H9 (cell line): ENCODE results near the gene ARHGAP1. TPM values are rescaled to one million over a fixed set of nuclear protein-coding genes. Genes with fewer than 3 reads are reported as not detected.

ENCODE experiments used
- DNase-seq: peaks from one replicate; pipeline ENCODE4 v3.0.0-alpha.2; 2017
- H2AFZ ChIP-seq: one replicate; pipeline ENCODE4 v1.6.1; 2013; ENCODE audit warnings: mild to moderate bottlenecking, low read length, control low read depth, moderate library complexity
- H2AK5ac ChIP-seq: 2 replicates; pipeline ENCODE4 v1.6.1; 2013; ENCODE audit warnings: low read length, control low read depth, mixed read lengths; ENCODE audit not compliant: insufficient read length
- H2BK120ac ChIP-seq: one replicate; pipeline ENCODE4 v1.6.1; 2013; ENCODE audit warnings: low read depth, mild to moderate bottlenecking, low read length, control low read depth, inconsistent platforms; ENCODE audit not compliant: poor library complexity, severe bottlenecking
- H2BK12ac ChIP-seq: 2 replicates; pipeline ENCODE4 v1.6.1; 2013; ENCODE audit warnings: low read length, control low read depth, mixed read lengths, low read depth; ENCODE audit not compliant: insufficient read length
- H2BK15ac ChIP-seq: 2 replicates; pipeline ENCODE4 v1.6.1; 2013; ENCODE audit warnings: low read depth, low read length, control low read depth
- H2BK20ac ChIP-seq: one replicate; pipeline ENCODE4 v1.6.1; 2013; ENCODE audit warnings: low read depth, mild to moderate bottlenecking, low read length, control low read depth, inconsistent platforms; ENCODE audit not compliant: poor library complexity, severe bottlenecking
- H2BK5ac ChIP-seq: 2 replicates; pipeline ENCODE4 v1.6.1; 2013; ENCODE audit warnings: low read length, control low read depth, mixed read lengths; ENCODE audit not compliant: insufficient read length
- H3K14ac ChIP-seq: 2 replicates; pipeline ENCODE4 v1.6.1; 2013; ENCODE audit warnings: low read length, control low read depth; ENCODE audit not compliant: insufficient read depth
- H3K18ac ChIP-seq: 2 replicates; pipeline ENCODE4 v1.6.1; 2013; ENCODE audit warnings: low read depth, mild to moderate bottlenecking, mixed read lengths, low read length, control low read depth; ENCODE audit not compliant: insufficient read length
- H3K23ac ChIP-seq: 2 replicates; pipeline ENCODE4 v1.6.1; 2013; ENCODE audit warnings: low read length, control low read depth, mixed read lengths, low read depth; ENCODE audit not compliant: insufficient read length
- H3K23me2 ChIP-seq: 2 replicates; pipeline ENCODE4 v1.6.1; 2013; ENCODE audit warnings: low read depth, mild to moderate bottlenecking, mixed read lengths, low read length, control low read depth; ENCODE audit not compliant: insufficient read length, poor library complexity, severe bottlenecking
- H3K27ac ChIP-seq: 2 replicates; pipeline ENCODE4 v1.5.1; 2013; ENCODE audit warnings: low read length, control low read depth, mixed read lengths, low read depth; ENCODE audit not compliant: insufficient read length
- H3K27me3 ChIP-seq: 2 replicates; pipeline ENCODE4 v1.6.1; 2013; ENCODE audit warnings: low read length, control low read depth, inconsistent platforms; ENCODE audit not compliant: insufficient read depth
- H3K4ac ChIP-seq: 2 replicates; pipeline ENCODE4 v1.6.1; 2013; ENCODE audit warnings: low read depth, mild to moderate bottlenecking, control low read depth, inconsistent platforms, low read length, moderate library complexity
- H3K4me1 ChIP-seq: 2 replicates; pipeline ENCODE4 v1.6.1; 2013; ENCODE audit warnings: low read length, control low read depth, inconsistent platforms; ENCODE audit not compliant: insufficient read depth
- H3K4me2 ChIP-seq: 2 replicates; pipeline ENCODE4 v1.6.1; 2013; ENCODE audit warnings: low read length, control low read depth, mixed read lengths; ENCODE audit not compliant: insufficient read length, insufficient read depth
- H3K56ac ChIP-seq: 2 replicates; pipeline ENCODE4 v1.6.1; 2013; ENCODE audit warnings: low read depth, mild to moderate bottlenecking, mixed read lengths, low read length, control low read depth; ENCODE audit not compliant: insufficient read length
- H3K79me1 ChIP-seq: 2 replicates; pipeline ENCODE4 v1.6.1; 2013; ENCODE audit warnings: low read depth, mild to moderate bottlenecking, moderate library complexity, low read length, control low read depth, inconsistent platforms; ENCODE audit not compliant: insufficient read depth, poor library complexity, severe bottlenecking
- H3K79me2 ChIP-seq: 2 replicates; pipeline ENCODE4 v1.6.1; 2013; ENCODE audit warnings: low read length, control low read depth, inconsistent platforms; ENCODE audit not compliant: insufficient read depth
- H3K9ac ChIP-seq: 2 replicates; pipeline ENCODE4 v1.6.1; 2013; ENCODE audit warnings: low read length, control low read depth, mixed read lengths; ENCODE audit not compliant: insufficient read length; ENCODE audit errors: extremely low read depth
- H3K9me3 ChIP-seq: one replicate; pipeline ENCODE4 v1.6.1; 2013; ENCODE audit warnings: low read depth, low read length, inconsistent platforms; ENCODE audit not compliant: control insufficient read depth
- H3T11ph ChIP-seq: one replicate; pipeline ENCODE4 v1.6.1; 2013; ENCODE audit warnings: mild to moderate bottlenecking, low read length, control low read depth, inconsistent platforms
- H4K20me1 ChIP-seq: one replicate; pipeline ENCODE4 v1.6.1; 2013; ENCODE audit not compliant: control insufficient read depth, insufficient read length, insufficient read depth
- H4K5ac ChIP-seq: 2 replicates; pipeline ENCODE4 v1.6.1; 2013; ENCODE audit warnings: low read depth, mild to moderate bottlenecking, mixed read lengths, low read length, control low read depth; ENCODE audit not compliant: insufficient read length
- H4K8ac ChIP-seq: replicated peaks from 2 replicates; pipeline ENCODE4 v1.6.1; 2013; ENCODE audit warnings: low read length, control low read depth, mixed read lengths, low read depth; ENCODE audit not compliant: insufficient read length
- H4K91ac ChIP-seq: 2 replicates; pipeline ENCODE4 v1.6.1; 2013; ENCODE audit warnings: low read depth, mild to moderate bottlenecking, moderate library complexity, mixed read lengths, low read length, control low read depth; ENCODE audit not compliant: insufficient read length
- H3K27ac Mint-ChIP-seq, 3 experiments: 2 replicates in 2 of 3; 3 replicates in 1 of 3; pipeline ENCODE4 v1.8.0; 2020 to 2021; ENCODE audit warnings: mixed read lengths in 3 of 3, mild to moderate bottlenecking in 1 of 3, moderate library complexity in 1 of 3
- H3K27me3 Mint-ChIP-seq: 2 replicates; pipeline ENCODE4 v1.8.0; 2021; ENCODE audit warnings: low read depth, mild to moderate bottlenecking, moderate library complexity, mixed read lengths
- H3K36me3 Mint-ChIP-seq, 3 experiments: 2 replicates in 2 of 3; 3 replicates in 1 of 3; pipeline ENCODE4 v1.8.0; 2020 to 2021; ENCODE audit warnings: low read depth in 3 of 3, mixed read lengths in 3 of 3; ENCODE audit not compliant: insufficient read depth in 1 of 3
- H3K4me1 Mint-ChIP-seq, 2 experiments: 2 replicates each; pipeline ENCODE4 v1.8.0; 2020; ENCODE audit warnings: mixed read lengths in 2 of 2
- H3K4me3 Mint-ChIP-seq, 2 experiments: 2 replicates in 1 of 2; 3 replicates in 1 of 2; pipeline ENCODE4 v1.8.0; 2020 to 2021; ENCODE audit warnings: mild to moderate bottlenecking in 2 of 2, mixed read lengths in 2 of 2, moderate library complexity in 1 of 2
- H3K9me3 Mint-ChIP-seq, 2 experiments: 2 replicates in 1 of 2; 3 replicates in 1 of 2; pipeline ENCODE4 v1.8.0; 2020; ENCODE audit warnings: mild to moderate bottlenecking in 2 of 2, mixed read lengths in 2 of 2, moderate library complexity in 1 of 2
- CTCF ChIP-seq: fragments of 200-600 bp; sonication (generic); conservative IDR thresholded peaks from 3 replicates; pipeline ENCODE4 v1.8.0; 2021; ENCODE audit warnings: antibody characterized with exemption, mild to moderate bottlenecking
- WGBS: extraction: QIAGEN DNeasy Blood & Tissue Kit; methylation state at CpG from one replicate; pipeline ENCODE4 v1.1.7; 2013; ENCODE audit warnings: missing lambda C conversion rate, low lambda C conversion rate, mixed read lengths; ENCODE audit not compliant: insufficient read length; ENCODE audit errors: extremely low coverage; 5-methylcytosine and 5-hydroxymethylcytosine counted together
- total RNA-seq: library from RNA; stranded (reverse); gene quantifications from 2 replicates; pipeline ENCODE4 v1.2.1, GENCODE V29; 2021

The ARHGAP1 gene
- total RNA-seq, 1 experiment from 2014 or later, result 45.3 TPM

- Histone ChIP-seq H2BK5ac (no peak overlapping the region), H3K27me3 (no peaks in the 10 kb centered on the region), H3K4me1 (no peaks in the 10 kb centered on the region), H3K23me2 (no peaks in the 10 kb centered on the region), H3K27ac (no peak overlapping the region), H3K79me2 (no peaks in the 10 kb centered on the region), H3K23ac (no peak overlapping the region), H2BK12ac (no peak overlapping the region), H2BK15ac (no peak overlapping the region), H3T11ph (no peak overlapping the region), H3K56ac (no peak overlapping the region), H4K5ac (no peak overlapping the region), H3K4me2 (no peak overlapping the region), H3K9me3 (no peaks in the 10 kb centered on the region), H3K4ac (no peak overlapping the region), H2BK20ac (no peak overlapping the region), H3K9ac (no peak overlapping the region), H2AK5ac (no peak overlapping the region), H3K18ac (no peak overlapping the region), H3K14ac (no peak overlapping the region), H4K8ac (no peak overlapping the region), H2BK120ac (no peak overlapping the region), H3K79me1 (no peaks in the 10 kb centered on the region), H2AFZ (no peak overlapping the region), H4K91ac (no peak overlapping the region), H4K20me1 (no peaks in the 10 kb centered on the region)
- Mint-ChIP-seq H3K27me3 (no peaks in the 10 kb centered on the region), H3K27ac (peak overlapping the region in 1 of 3 experiments; percentile 43; a peak in 2 of 7 replicates), H3K9me3 (no peaks in the 10 kb centered on the region), H3K36me3 (peaks cover 12 to 73% (median 67%) of the 10 kb centered on the region in 3 experiments; a peak in 6 of 7 replicates), H3K4me3 (no peak overlapping the region), H3K4me1 (no peaks in the 10 kb centered on the region)
- no peak for DNase-seq
- WGBS, result no CpG with 5 or more reads among the region's 4 CpGs
- no peak for TF ChIP-seq CTCF
These were observed 37.0 kb downstream of the ARHGAP1 start for GRCh38 chr11:46663277-46663940.
